Mesothelial cell of epicardium (in vitro differentiated cells): ENCODE measurements around the gene ADH1C. TPM values are rescaled to one million over a fixed set of nuclear protein-coding genes. Genes with fewer than 3 reads are reported as not detected.
"Not testable (repeated sequence)": the region's sequence is repeated elsewhere in the genome, so short reads cannot be mapped to it uniquely, and the experiment has no call there.

Source experiments
- DNase-seq, 2 experiments: peaks; one replicate each; pipeline ENCODE4 v3.0.0; 2021; ENCODE audit warnings: low spot score in 2 of 2; ENCODE audit not compliant: unreplicated experiment in 2 of 2
- H3K27ac Mint-ChIP-seq: 2 replicates; pipeline ENCODE4 v1.8.0; 2021; ENCODE audit warnings: mixed read lengths
- H3K27me3 Mint-ChIP-seq: 2 replicates; pipeline ENCODE4 v1.8.0; 2021; ENCODE audit warnings: low read depth, mixed read lengths
- H3K36me3 Mint-ChIP-seq: 2 replicates; pipeline ENCODE4 v1.8.0; 2021; ENCODE audit warnings: mixed read lengths
- H3K4me1 Mint-ChIP-seq: 2 replicates; pipeline ENCODE4 v1.8.0; 2021; ENCODE audit warnings: mixed read lengths
- H3K4me3 Mint-ChIP-seq: 2 replicates; pipeline ENCODE4 v1.8.0; 2021; ENCODE audit warnings: mild to moderate bottlenecking, moderate library complexity, mixed read lengths
- H3K9me3 Mint-ChIP-seq: 2 replicates; pipeline ENCODE4 v1.8.0; 2021; ENCODE audit warnings: mixed read lengths
- total RNA-seq: library from RNA; stranded (reverse); gene quantifications from 3 replicates; pipeline ENCODE4 v1.2.1, GENCODE V29; 2021
- TF ChIP-seq, protein P1 (sequence below): fragments of 200-600 bp; sonication (generic); IDR thresholded peaks from one replicate; pipeline ENCODE4 v1.5.0; 2021; ENCODE audit warnings: antibody characterized with exemption; ENCODE audit not compliant: unreplicated experiment

ADH1C gene
- total RNA-seq, 1 donor from 2014 or later = 0.54 TPM

DNA sequence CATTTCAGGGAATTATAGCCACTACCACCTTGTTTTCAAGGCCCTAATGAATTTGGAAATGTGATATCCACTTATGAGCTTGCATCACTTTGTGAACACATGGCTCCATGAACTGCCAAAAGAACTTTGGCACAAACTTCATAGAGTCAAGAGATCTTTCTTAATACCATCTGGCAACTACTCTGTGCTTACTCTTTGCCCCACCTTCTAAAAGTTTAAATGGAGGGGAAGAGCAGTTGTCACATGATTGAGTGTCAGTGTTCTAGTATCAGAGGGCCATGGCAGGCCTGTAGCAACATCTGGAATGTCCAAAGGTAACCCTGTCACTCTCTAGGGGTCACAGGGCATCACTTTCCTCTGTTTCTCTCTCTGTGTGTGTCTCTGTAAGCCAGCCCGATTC, 28.8 kb downstream of the ADH1C start:
- H3K27ac Mint-ChIP-seq = no peak overlapping the region
- H3K36me3 Mint-ChIP-seq = no peaks in the 10 kb centered on the region
- TF ChIP-seq, protein P1, sequence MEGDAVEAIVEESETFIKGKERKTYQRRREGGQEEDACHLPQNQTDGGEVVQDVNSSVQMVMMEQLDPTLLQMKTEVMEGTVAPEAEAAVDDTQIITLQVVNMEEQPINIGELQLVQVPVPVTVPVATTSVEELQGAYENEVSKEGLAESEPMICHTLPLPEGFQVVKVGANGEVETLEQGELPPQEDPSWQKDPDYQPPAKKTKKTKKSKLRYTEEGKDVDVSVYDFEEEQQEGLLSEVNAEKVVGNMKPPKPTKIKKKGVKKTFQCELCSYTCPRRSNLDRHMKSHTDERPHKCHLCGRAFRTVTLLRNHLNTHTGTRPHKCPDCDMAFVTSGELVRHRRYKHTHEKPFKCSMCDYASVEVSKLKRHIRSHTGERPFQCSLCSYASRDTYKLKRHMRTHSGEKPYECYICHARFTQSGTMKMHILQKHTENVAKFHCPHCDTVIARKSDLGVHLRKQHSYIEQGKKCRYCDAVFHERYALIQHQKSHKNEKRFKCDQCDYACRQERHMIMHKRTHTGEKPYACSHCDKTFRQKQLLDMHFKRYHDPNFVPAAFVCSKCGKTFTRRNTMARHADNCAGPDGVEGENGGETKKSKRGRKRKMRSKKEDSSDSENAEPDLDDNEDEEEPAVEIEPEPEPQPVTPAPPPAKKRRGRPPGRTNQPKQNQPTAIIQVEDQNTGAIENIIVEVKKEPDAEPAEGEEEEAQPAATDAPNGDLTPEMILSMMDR = no peak
- DNase-seq = no peak
- H3K4me3 Mint-ChIP-seq = no peak overlapping the region
- H3K27me3 Mint-ChIP-seq = no peaks in the 10 kb centered on the region
- H3K9me3 Mint-ChIP-seq = peaks cover 14% of the 10 kb centered on the region
- H3K4me1 Mint-ChIP-seq = peaks cover 2% of the 10 kb centered on the region

DNA sequence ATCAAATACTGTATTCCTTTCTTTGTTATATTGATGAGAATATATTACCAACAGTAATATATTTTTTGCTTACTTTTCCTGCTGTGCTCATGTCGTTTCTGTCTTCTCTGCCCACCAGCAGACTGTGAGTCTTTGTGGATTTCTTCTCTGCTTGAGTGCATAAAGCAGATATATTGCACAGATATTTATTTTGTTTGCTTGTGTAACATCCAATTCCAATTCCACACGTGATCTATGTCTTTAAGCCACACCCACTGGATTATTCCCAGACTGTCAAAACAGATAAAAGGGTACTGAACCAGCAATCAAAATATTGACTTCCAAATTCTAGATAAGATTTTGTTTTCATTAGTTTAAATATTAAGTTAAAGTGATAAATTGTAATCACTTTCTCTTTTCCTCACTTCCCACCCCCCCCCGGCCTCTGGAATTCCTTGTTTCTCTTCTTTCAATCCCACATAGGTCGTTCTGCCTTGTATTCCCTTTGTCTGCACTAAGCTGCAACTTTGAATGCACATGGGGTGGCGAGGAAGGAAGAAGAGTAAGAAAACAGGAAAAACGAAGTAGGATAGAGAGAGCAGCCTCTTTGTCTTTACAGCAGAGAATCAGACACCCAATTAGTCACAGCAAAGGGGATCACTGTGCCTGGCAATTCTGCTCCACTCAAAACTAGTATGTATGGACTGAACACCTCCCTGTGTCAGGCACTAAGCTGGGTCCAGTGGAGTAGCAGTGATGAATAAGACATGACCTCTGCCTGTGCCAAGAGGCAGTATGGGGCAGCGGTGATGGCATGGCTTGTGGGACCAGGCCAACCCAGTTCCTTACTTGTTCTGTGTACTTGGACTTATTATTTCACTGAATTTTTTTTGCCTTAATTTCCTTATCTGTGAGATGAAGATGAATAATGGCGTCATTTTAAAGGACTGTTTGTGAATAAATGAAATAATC, 31.0 kb downstream of the ADH1C start, which contains the start of gene ADH1B:
Gene ADH1B, minus strand, starts transcription at position 161 of the 951 bp plus-strand sequence. Its CDS starts 70 bp downstream, at position 91.
- TF ChIP-seq, protein P1 = no peak
- Mint-ChIP-seq H3K27ac (peak within 1 kb of the TSS; percentile 33), H3K36me3 (no peaks in the 10 kb centered on the region), H3K4me3 (no peak within 1 kb of the TSS), H3K27me3 (no peaks in the 10 kb centered on the region), H3K9me3 (peaks cover 10% of the 10 kb centered on the region), H3K4me1 (peaks cover 2% of the 10 kb centered on the region)
- no peak for DNase-seq

DNA sequence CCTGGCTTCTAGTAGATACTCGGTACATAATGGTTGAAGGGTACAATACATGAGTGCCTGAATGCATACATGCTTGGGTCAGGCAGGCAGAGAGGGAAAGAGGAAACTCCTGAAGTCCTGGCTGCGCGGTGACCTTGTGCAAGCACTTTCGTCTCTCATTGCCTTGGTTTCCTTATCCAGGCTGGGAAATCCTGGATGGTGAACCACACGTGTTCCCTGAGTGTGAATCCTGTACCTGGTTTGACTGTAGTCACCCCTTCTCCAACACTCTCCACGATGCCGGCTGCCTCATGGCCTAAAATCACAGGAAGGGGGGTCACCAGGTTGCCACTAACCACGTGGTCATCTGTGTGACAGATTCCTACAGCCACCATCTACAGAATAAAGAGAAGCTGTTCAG, 34.7 kb downstream of the ADH1C start:
- H3K4me1 Mint-ChIP-seq, H3K27ac Mint-ChIP-seq, H3K36me3 Mint-ChIP-seq, H3K4me3 Mint-ChIP-seq, DNase-seq, H3K9me3 Mint-ChIP-seq, H3K27me3 Mint-ChIP-seq: not testable (repeated sequence)

DNA sequence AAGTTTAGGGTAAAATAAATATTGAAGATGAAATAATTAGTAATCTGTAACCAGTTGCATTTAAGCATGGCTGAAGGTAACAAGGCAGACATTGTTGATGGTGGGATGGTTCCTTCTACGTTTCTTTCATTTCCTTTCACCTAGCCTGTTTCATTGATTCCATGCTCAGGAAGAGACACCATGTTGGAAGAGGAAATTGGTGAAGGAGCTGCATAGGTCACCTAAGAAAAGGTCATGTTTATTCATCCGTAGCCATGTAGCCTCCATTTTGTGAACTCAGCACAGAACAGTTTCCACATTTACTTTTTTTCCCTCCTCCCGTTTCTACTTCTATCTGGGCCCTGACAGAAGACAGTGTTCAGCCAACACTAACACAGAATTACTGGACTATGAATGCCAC, 35.2 kb downstream of the ADH1C start:
- Mint-ChIP-seq H3K27ac (no peak overlapping the region), H3K27me3 (no peaks in the 10 kb centered on the region), H3K9me3 (no peaks in the 10 kb centered on the region), H3K4me1 (peaks cover 2% of the 10 kb centered on the region), H3K36me3 (no peaks in the 10 kb centered on the region), H3K4me3 (no peak overlapping the region)
- no peak for DNase-seq
- TF ChIP-seq, protein P1 = no peak

DNA sequence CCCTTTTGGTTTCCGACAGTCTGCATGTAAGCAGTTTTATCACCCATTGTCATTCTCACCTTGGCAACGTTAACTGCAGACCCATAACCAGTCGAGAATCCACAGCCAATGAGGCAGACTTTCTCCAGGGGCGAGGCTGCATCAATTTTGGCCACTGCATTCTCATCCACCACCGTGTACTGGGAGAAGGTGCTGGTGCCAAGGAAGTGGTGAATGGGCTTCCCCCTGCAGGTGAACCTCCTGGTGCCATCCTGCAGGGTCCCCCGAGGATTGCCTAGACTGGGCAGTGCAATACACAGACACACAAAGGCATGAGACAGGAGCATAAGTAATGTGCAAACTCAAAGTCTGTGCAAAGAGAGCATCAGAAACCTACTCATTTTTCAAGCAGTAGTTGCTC, 36.7 kb downstream of the ADH1C start:
- H3K36me3 Mint-ChIP-seq = no peaks in the 10 kb centered on the region
- H3K4me1 Mint-ChIP-seq = no peaks in the 10 kb centered on the region
- no peak overlapping the region for H3K4me3 Mint-ChIP-seq
- no peaks in the 10 kb centered on the region for H3K27me3 Mint-ChIP-seq
- no peak for DNase-seq
- H3K27ac Mint-ChIP-seq = no peak overlapping the region
- no peaks in the 10 kb centered on the region for H3K9me3 Mint-ChIP-seq
- TF ChIP-seq, protein P1 = no peak

DNA sequence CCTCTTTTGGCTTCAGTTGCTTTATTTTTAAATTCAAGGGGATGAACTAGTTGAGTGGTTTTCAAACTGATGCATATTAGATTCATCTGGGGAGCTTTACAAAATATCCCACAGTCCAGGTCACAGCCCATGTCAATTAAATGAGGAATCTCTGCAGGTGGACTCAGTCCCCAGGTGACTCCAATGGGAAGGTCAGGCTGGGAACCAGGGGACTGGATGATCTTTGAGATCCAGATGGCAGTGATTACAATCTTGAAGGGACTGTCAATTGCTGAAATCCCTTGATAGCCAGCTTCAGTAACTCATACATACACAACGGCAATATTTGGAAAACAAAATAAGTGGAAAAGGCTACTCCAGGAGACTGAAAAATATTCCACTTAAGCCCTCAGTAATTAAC, 38.3 kb downstream of the ADH1C start:
- Mint-ChIP-seq H3K4me1 (no peaks in the 10 kb centered on the region), H3K9me3 (no peaks in the 10 kb centered on the region), H3K4me3 (no peak overlapping the region), H3K36me3 (no peaks in the 10 kb centered on the region), H3K27me3 (no peaks in the 10 kb centered on the region), H3K27ac (no peak overlapping the region)
- no peak for DNase-seq
- TF ChIP-seq, protein P1 = no peak
